Panc1 (cell line): ENCODE measurements around the gene MDN1. TPM values are rescaled to one million over a fixed set of nuclear protein-coding genes. Genes with fewer than 3 reads are reported as not detected.

Experiments used
- ATAC-seq: fragments of 200-7000 bp; cut with Tn5 transposase; 2 replicates; pipeline ENCODE4 v1.9.1; 2020; ENCODE audit warnings: mild to moderate bottlenecking, moderate library complexity
- BruUV-seq: library from RNA; stranded (reverse); fragments of 400-500 nt; replicated peaks from 2 replicates; lab custom pipeline; 2021; lab: Mats Ljungman, UMichigan
- CTCF ChIA-PET: fragments of 300-600 bp; sonication (Branson Sonifier 250); formaldehyde crosslinking; loops from one replicate; lab custom pipeline; 2022; ENCODE audit warnings: antibody characterized with exemption; lab: Charles Lee
- POLR2A ChIA-PET: fragments of 300-600 bp; sonication (Branson Sonifier 250); formaldehyde crosslinking; loops from one replicate; lab custom pipeline; 2022; ENCODE audit warnings: antibody characterized with exemption; lab: Charles Lee
- DNase-seq: peaks from one replicate; pipeline ENCODE4 v3.0.0-alpha.2; 2010; ENCODE audit warnings: low read depth, low spot score
- H3K27ac ChIP-seq: 2 replicates; pipeline ENCODE4 v1.5.1; 2011; ENCODE audit warnings: mild to moderate bottlenecking, low read length, inconsistent platforms
- H3K27me3 ChIP-seq: fragments of 200-500 bp; sonication (Bioruptor generic); 2 replicates; pipeline ENCODE4 v1.6.0; 2014; ENCODE audit warnings: low read length, inconsistent platforms; ENCODE audit not compliant: control insufficient read depth, insufficient read depth
- H3K36me3 ChIP-seq: fragments of 200-500 bp; sonication (Bioruptor generic); 2 replicates; pipeline ENCODE4 v1.5.1; 2014; ENCODE audit warnings: inconsistent platforms, mild to moderate bottlenecking, low read length, moderate library complexity; ENCODE audit not compliant: control insufficient read depth, insufficient read depth
- H3K4me1 ChIP-seq: 2 replicates; pipeline ENCODE4 v1.5.1; 2011; ENCODE audit warnings: inconsistent platforms, mild to moderate bottlenecking, low read length, moderate library complexity; ENCODE audit not compliant: control insufficient read depth, insufficient read depth
- H3K4me3 ChIP-seq, 2 experiments: 2 replicates each; pipeline ENCODE4 v1.5.1; 2011 to 2012; ENCODE audit warnings: low read depth in 2 of 2, low read length in 2 of 2, mild to moderate bottlenecking in 2 of 2, inconsistent platforms in 1 of 2, moderate library complexity in 1 of 2
- H3K9me3 ChIP-seq: fragments of 200-500 bp; sonication (Bioruptor generic); 2 replicates; pipeline ENCODE4 v1.5.1; 2014; ENCODE audit warnings: low read depth, mild to moderate bottlenecking, inconsistent platforms, low read length, moderate library complexity; ENCODE audit not compliant: control insufficient read depth, insufficient read depth
- POLR2AphosphoS5 ChIP-seq: IDR thresholded peaks from 2 replicates; pipeline ENCODE4 v1.6.1; 2012; ENCODE audit warnings: mild to moderate bottlenecking, low read depth, low read length, moderate library complexity
- SIN3A ChIP-seq: IDR thresholded peaks from 2 replicates; pipeline ENCODE4 v1.6.1; 2012; ENCODE audit warnings: low read depth, mild to moderate bottlenecking, low read length, moderate library complexity, borderline replicate concordance; ENCODE audit not compliant: insufficient read depth
- TCF7L2 ChIP-seq: IDR thresholded peaks from 2 replicates; pipeline ENCODE4 v1.6.1; 2011; ENCODE audit warnings: mild to moderate bottlenecking, low read depth, low read length, inconsistent platforms
- in situ Hi-C: cut with HindIII; loops from 2 replicates; pipeline ENCODE4 v1.10.0; 2016; ENCODE audit warnings: low sequenced_read_pairs, low pct_unique_long_range_greater_than_20kb
- intact Hi-C: fragments of 100-400 bp; cut with micrococcal nuclease; formaldehyde crosslinking; loops from one replicate; pipeline ENCODE4 v1.10.0; 2022; ENCODE audit not compliant: unreplicated experiment
- total RNA-seq: library from RNA; stranded (reverse); gene quantifications from one replicate; pipeline ENCODE4 v1.2.1, GENCODE V29; 2021; ENCODE audit not compliant: unreplicated experiment
- TF ChIP-seq, protein P1 (sequence below): fragments of 450-650 bp; IDR thresholded peaks from 2 replicates; pipeline ENCODE4 v1.5.1; 2017; ENCODE audit warnings: mild to moderate bottlenecking
- TF ChIP-seq, protein P2 (sequence below), 2 experiments: IDR thresholded peaks; 2 replicates each; pipeline ENCODE4 v1.6.1; 2011 to 2012; ENCODE audit warnings: low read depth in 2 of 2, control low read depth in 1 of 2, low read length in 1 of 2, mild to moderate bottlenecking in 1 of 2, moderate library complexity in 1 of 2; ENCODE audit not compliant: insufficient read depth in 1 of 2

The MDN1 gene
- total RNA-seq, 1 experiment from 2014 or later = 47.8 TPM

DNA sequence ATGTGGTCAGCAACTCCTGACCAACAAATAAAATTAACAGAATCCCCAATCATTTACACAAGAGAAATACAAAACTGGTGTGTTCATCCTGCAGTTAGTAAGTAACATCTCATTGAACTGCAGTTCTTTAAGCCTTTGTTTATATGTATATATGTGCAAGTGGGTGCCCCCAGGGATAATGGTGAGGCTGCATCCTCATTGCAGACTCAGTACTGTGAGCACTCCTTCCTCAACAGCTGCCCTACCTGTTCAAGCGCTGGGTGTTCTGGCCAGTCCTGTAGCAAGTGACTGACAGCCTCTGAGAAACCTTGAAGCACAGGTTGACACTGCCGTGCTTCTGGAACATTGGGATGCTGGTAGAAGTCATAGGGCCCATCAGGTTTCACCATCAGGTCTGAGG, 131.3 kb downstream of the MDN1 start:
- no peaks in the 10 kb centered on the region for H3K27me3 ChIP-seq
- no peak for DNase-seq
- TF ChIP-seq, protein P1, sequence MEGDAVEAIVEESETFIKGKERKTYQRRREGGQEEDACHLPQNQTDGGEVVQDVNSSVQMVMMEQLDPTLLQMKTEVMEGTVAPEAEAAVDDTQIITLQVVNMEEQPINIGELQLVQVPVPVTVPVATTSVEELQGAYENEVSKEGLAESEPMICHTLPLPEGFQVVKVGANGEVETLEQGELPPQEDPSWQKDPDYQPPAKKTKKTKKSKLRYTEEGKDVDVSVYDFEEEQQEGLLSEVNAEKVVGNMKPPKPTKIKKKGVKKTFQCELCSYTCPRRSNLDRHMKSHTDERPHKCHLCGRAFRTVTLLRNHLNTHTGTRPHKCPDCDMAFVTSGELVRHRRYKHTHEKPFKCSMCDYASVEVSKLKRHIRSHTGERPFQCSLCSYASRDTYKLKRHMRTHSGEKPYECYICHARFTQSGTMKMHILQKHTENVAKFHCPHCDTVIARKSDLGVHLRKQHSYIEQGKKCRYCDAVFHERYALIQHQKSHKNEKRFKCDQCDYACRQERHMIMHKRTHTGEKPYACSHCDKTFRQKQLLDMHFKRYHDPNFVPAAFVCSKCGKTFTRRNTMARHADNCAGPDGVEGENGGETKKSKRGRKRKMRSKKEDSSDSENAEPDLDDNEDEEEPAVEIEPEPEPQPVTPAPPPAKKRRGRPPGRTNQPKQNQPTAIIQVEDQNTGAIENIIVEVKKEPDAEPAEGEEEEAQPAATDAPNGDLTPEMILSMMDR = no peak
- TF ChIP-seq SIN3A (no peak), POLR2AphosphoS5 (no peak), TCF7L2 (no peak)
- TF ChIP-seq, protein P2, sequence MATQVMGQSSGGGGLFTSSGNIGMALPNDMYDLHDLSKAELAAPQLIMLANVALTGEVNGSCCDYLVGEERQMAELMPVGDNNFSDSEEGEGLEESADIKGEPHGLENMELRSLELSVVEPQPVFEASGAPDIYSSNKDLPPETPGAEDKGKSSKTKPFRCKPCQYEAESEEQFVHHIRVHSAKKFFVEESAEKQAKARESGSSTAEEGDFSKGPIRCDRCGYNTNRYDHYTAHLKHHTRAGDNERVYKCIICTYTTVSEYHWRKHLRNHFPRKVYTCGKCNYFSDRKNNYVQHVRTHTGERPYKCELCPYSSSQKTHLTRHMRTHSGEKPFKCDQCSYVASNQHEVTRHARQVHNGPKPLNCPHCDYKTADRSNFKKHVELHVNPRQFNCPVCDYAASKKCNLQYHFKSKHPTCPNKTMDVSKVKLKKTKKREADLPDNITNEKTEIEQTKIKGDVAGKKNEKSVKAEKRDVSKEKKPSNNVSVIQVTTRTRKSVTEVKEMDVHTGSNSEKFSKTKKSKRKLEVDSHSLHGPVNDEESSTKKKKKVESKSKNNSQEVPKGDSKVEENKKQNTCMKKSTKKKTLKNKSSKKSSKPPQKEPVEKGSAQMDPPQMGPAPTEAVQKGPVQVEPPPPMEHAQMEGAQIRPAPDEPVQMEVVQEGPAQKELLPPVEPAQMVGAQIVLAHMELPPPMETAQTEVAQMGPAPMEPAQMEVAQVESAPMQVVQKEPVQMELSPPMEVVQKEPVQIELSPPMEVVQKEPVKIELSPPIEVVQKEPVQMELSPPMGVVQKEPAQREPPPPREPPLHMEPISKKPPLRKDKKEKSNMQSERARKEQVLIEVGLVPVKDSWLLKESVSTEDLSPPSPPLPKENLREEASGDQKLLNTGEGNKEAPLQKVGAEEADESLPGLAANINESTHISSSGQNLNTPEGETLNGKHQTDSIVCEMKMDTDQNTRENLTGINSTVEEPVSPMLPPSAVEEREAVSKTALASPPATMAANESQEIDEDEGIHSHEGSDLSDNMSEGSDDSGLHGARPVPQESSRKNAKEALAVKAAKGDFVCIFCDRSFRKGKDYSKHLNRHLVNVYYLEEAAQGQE (IDR thresholded peaks at IDR 0.05; ENCODE audit: insufficient read depth in 1 of 2, low read depth in 2 of 2, low read length in 1 of 2) = no peak
- H3K36me3 ChIP-seq = peaks cover 49% of the 10 kb centered on the region
- CTCF ChIA-PET = no interaction called here
- H3K9me3 ChIP-seq = no peaks in the 10 kb centered on the region
- POLR2A ChIA-PET = no interaction called here
- no peak overlapping the region for H3K27ac ChIP-seq
- intact Hi-C loops = no loop called here
- no peak for ATAC-seq
- BruUV-seq = no TSS peak
- no peaks in the 10 kb centered on the region for H3K4me1 ChIP-seq
- no peak overlapping the region for H3K4me3 ChIP-seq
- in situ Hi-C loops = no loop called here

DNA sequence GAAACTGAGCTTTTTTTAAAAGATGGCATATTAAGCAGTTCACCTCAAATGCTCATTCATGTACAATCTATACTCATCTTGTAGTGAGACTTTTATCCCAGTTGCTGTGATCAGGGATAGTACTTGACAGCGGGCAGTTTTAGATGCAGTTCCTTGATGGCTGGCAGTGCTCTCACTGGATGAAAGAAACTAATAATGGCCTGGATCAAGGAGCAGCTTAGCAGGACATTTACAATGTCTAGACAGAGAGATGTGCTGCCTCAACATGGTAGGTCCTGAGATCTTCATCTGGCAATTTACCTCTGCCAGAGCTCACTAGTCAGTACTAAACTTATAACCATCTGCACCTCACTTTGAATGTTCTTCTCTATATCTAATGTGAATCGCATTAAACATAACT, 134.3 kb downstream of the MDN1 start:
- TF ChIP-seq TCF7L2 (no peak), POLR2AphosphoS5 (no peak), SIN3A (no peak)
- TF ChIP-seq, protein P1 = no peak
- TF ChIP-seq, protein P2 (IDR thresholded peaks at IDR 0.05; ENCODE audit: insufficient read depth in 1 of 2, low read depth in 2 of 2, low read length in 1 of 2) = no peak
- H3K27ac ChIP-seq = no peak overlapping the region
- intact Hi-C loops (no loop called here), in situ Hi-C loops (no loop called here)
- no TSS peak for BruUV-seq
- no peaks in the 10 kb centered on the region for H3K4me1 ChIP-seq
- no peak for ATAC-seq
- POLR2A ChIA-PET = no interaction called here
- CTCF ChIA-PET = no interaction called here
- no peak overlapping the region for H3K4me3 ChIP-seq
- peaks cover 31% of the 10 kb centered on the region for H3K36me3 ChIP-seq
- DNase-seq = no peak
- H3K27me3 ChIP-seq = no peaks in the 10 kb centered on the region
- no peaks in the 10 kb centered on the region for H3K9me3 ChIP-seq
